ENCODE measurements around the gene MPG. TPM values are rescaled to one million over a fixed set of nuclear protein-coding genes. Genes with fewer than 3 reads are reported as not detected.
A peak's percentile ranks its signal among the peaks of the same experiment; 100 is the strongest.

Gene MPG
- total and polyA plus RNA-seq, 2 donors (not counting 1 experiment from before 2014, with no cell fraction given): 59.6 to 66.4 TPM

DNA sequence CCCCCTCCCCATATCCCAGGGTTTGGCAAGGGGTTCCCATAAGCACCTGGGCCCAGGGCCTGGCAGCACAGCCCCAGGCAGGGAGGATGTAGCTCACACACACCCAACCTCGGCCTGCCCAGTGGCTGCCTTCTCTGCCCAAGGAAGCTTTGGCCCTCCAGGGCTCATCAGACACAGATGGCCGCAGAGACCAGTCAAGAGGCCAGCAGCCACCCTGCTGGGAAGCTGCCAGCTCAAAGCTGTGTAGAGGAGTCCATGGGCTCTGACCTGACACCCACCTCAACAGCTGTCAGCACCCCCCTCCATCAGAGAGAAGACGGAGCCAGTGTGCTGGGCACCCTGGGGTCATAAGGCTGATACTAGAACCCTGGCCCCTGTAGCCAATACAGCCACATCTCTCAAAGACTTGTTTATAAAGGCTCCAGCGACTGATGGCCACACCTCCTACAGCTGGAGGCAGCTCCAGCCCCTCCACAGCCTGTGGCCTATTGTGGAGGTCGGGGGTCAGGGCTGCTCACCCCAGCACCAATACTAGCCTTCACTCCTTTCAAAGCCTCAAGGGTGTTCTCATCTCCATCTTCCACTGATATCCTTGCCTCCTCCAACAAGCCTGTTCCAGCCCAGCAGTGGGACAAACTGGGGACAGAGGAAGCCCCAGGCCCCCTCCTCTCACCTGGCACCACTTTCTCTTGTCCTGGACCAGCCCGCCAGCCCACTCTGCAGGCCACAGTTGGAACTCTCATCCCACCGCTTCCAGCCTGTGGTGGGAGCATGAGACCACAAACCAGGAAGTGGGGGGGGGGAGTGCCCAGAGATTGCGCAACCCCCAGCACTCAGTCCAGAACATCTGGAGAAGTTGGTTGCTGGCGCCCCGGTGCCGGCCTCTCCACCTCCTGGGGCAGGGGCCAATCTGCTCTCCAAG is 2.2 kb upstream of the MPG start:
- no peaks in the 10 kb centered on the region for H3K9me3 ChIP-seq (ENCODE audit: control extremely low read depth in 1 of 3, control insufficient read depth in 2 of 3, insufficient read depth in 1 of 3, low read length in 2 of 3)
- peaks cover 15% of the 10 kb centered on the region for H3K27me3 Mint-ChIP-seq

More for the DNA sequence above, 2.2 kb upstream of the MPG start:
- Histone ChIP-seq H4K20me1 (ENCODE audit: control insufficient read depth, insufficient read depth, low read length, poor library complexity, severe bottlenecking) (no peaks in the 10 kb centered on the region), H3K4me1 (ENCODE audit: control insufficient read depth in 2 of 2, insufficient read depth in 2 of 2, low read length in 2 of 2) (peaks cover 36 to 37% of the 10 kb centered on the region in 2 donors), H3K4me3 (ENCODE audit: control extremely low read depth in 1 of 5, extremely low read depth in 1 of 5, insufficient read depth in 1 of 5, low read depth in 2 of 5, low read length in 4 of 5) (no peak overlapping the region), H3K27me3 (replicated peaks in 1 of 4; ENCODE audit: control extremely low read depth in 1 of 4, control insufficient read depth in 3 of 4, insufficient read depth in 4 of 4, low read length in 3 of 4) (peaks cover 0 to 34% (median 18%) of the 10 kb centered on the region in 4 experiments), H3K9ac (ENCODE audit: low read length) (no peak overlapping the region), H2AFZ (ENCODE audit: insufficient read depth, low read depth, low read length, poor library complexity, severe bottlenecking) (no peak overlapping the region), H3K36me3 (replicated peaks in 1 of 2; ENCODE audit: control extremely low read depth in 1 of 2, control insufficient read depth in 1 of 2, extremely low read depth in 1 of 2, insufficient read depth in 2 of 2, low read length in 1 of 2) (peaks cover 0 to 8% of the 10 kb centered on the region in 2 experiments), H3K4me2 (replicated peaks; ENCODE audit: low read depth, low read length, poor library complexity, severe bottlenecking) (peak overlapping the region; percentile 87), H3K27ac (ENCODE audit: low read length in 2 of 2) (no peak overlapping the region), H3K79me2 (ENCODE audit: control insufficient read depth, insufficient read depth, low read length) (peaks cover 30% of the 10 kb centered on the region)
- WGBS (ENCODE audit: insufficient coverage): 71% methylated on average over 3 of the region's 11 CpGs
- peak overlapping the region; percentile 29 for H3K4me3 Mint-ChIP-seq
- peak overlapping the region; percentile 20 for H3K27ac Mint-ChIP-seq
- ATAC-seq (ENCODE audit: low read depth) (no peak), DNase-seq (no peak)
- no peak for TF ChIP-seq EZH2 (IDR thresholded peaks at IDR 0.05; ENCODE audit: borderline replicate concordance, insufficient read depth, low read depth, low read length, poor library complexity, severe bottlenecking)
- TF ChIP-seq, protein P1, sequence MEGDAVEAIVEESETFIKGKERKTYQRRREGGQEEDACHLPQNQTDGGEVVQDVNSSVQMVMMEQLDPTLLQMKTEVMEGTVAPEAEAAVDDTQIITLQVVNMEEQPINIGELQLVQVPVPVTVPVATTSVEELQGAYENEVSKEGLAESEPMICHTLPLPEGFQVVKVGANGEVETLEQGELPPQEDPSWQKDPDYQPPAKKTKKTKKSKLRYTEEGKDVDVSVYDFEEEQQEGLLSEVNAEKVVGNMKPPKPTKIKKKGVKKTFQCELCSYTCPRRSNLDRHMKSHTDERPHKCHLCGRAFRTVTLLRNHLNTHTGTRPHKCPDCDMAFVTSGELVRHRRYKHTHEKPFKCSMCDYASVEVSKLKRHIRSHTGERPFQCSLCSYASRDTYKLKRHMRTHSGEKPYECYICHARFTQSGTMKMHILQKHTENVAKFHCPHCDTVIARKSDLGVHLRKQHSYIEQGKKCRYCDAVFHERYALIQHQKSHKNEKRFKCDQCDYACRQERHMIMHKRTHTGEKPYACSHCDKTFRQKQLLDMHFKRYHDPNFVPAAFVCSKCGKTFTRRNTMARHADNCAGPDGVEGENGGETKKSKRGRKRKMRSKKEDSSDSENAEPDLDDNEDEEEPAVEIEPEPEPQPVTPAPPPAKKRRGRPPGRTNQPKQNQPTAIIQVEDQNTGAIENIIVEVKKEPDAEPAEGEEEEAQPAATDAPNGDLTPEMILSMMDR (IDR thresholded peaks at IDR 0.05): no peak
- no peaks in the 10 kb centered on the region for H3K9me3 Mint-ChIP-seq (ENCODE audit: insufficient read depth)
- POLR2A ChIA-PET: no interaction called here
- intact Hi-C loops (cut with micrococcal nuclease): no loop called here
- CTCF ChIA-PET: interaction anchor here (1.0 to 14.6 kb wide), 4 partner anchors 10 to 21 kb away, joined by 3 to 401 read pairs (median 20); no protein-coding TSS in a partner anchor
- H3K4me1 Mint-ChIP-seq: peaks cover 29% of the 10 kb centered on the region
